Raji (cell line): ENCODE data around the gene DNAJC5.

Experiments
- POLR2A ChIP-seq: IDR thresholded peaks from 2 replicates; pipeline ENCODE4 v1.6.1; 2011; ENCODE audit warnings: low read depth, low read length, control low read depth; ENCODE audit not compliant: insufficient read depth

DNAJC5 gene

DNA sequence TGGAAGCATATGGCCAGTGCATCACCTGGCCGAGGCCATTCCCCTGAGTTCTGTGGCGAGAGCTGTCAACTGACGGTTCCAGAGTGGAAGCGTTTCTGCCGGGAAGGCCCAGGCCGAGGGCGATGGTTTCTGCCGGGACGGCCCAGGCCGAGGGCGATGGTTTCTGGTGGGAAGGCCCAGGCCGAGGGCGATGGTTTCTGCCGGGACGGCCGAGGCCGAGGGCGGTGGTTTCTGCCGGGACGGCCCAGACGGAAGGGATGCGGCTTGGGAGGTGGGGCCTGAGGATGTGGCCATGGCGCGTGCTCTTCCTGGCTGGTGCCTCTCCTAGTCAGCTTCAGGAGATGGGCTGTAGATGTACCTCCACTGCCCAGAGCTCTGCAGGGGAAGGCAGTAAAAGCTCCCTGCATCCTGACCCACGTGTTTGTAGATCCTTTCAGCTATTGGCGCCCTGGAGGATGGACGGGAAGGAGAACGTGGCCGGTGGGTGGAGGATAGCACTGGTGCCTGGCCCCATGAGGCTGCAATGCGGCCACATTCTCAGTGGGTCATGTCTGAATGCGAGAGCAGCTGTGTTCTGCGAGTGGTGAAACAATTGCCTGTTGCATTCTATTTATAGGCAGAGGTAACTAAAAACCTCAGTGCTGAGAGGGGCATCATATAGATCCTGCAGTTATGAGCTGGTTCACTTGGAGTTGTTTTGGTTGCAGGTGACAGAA, 17.0 kb upstream of the DNAJC5 start:
- no peak for TF ChIP-seq POLR2A

DNA sequence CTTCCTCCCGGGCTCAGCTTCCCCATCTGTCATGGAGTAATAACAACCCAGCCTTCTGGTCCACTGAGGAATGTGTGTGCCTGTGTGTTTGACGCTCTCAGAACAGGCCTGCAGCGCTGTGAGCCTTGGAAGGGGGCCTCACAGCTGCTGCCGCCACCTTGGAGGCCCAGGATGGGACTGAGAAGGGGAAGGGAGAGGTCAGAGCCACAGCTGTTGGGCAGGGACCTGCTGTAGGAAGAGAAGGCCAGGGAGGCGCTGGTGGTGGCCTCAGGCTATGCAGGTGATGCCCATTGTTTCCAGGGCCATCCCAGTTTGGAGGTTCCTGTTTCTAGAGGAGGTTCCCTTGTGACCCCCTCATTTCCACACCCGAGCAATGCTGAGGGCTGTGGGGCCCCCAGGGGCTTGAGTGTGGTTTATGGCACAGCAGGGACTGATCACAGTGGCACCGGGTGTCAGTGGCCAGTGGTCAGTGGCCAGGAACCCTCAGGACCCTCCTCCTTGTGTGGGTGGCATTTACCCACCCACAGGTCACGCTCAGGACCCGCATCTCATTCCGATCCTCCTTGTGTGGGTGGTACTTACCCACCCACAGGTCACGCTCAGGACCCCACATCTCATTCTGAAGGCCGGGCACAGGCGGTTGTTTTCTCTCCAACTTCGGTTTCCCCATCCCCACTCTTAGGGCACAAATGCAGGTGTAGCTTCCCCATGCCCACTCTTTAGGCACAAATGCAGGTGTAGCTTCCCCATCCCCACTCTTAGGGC, 15.8 kb upstream of the DNAJC5 start:
- no peak for TF ChIP-seq POLR2A

- TF ChIP-seq POLR2A = no peak
Observed at GRCh38 chr20:63881451-63882226, 13.3 kb upstream of the DNAJC5 start.

- no peak for TF ChIP-seq POLR2A
Observed at GRCh38 chr20:63882257-63883200, 12.4 kb upstream of the DNAJC5 start.

- TF ChIP-seq POLR2A = no peak
Observed at GRCh38 chr20:63883201-63883593, 11.7 kb upstream of the DNAJC5 start.

DNA sequence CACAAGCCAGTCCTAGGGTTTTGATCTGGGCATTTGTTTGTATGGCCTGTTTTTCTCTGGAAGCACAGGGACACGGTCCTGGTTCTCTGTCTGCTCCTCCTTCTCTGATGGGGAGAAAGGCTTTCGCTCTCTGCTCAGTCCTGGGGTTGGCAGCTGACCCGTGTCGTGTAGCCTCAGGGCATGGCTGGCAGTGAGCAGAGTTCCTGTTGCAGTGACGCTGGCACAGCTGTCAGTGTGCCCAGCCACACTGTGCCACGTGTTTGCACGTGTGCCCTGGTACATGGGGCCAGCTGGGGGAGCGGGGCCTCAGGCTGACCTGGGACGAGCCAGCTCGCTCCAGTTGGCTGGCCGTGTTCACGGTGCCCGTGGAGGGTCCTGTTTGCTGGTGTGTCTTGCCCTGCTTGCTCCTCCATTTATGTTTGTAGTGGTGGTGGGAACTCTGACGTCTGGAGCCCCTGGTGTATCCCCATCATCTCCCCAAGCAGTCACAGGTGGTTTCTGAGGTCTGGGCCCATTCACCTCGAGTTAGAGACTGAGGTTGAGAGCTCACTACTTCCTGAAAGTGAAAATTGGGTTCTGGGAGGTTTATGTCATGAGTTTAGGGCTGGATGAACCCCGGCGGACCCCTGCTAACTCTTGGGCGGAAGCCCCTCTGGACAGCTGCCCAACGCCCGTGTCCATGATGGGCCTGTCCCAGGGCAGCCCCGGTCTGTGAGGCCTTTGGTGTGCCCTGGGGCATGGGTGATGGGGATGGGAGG, 10.2 kb upstream of the DNAJC5 start:
- TF ChIP-seq POLR2A = no peak

DNA sequence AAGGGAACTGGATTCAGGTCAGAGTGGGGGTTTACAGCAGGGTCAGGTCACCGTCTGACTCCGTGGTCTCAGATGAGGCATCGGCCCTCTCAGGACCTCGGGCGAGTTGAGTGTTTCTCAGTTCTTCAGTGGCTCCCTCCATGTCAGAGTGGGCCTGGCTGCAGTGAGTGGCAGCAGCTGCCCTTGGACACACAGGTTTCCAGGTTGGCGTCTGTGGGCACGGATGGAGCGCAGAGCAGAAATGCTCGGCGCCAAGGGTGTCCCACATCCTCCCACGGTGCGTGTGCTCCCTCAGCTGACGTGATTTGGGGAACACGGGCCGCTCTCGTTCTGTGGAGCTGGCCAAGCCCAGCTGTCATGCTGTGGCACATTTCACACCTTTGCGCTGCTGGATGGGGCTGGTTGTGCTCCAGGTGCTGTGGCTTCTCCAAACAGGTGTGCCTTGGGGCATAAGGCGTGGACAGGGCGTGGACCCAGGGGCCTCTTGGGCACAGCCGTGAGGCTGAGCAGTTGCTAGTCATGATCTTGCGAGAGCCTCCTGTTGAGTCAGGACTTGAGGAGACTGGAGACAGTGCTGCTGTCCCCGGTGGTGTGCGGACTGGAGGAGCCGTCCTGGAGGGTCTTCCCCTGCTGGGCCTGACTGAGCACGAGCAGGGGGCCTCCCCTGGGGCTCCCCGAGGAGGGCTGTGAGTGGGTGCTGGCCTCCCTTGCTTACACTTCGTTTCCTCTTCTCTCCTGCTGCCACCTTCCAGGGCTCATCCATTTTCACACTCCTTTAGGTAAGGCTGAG, 9.5 kb upstream of the DNAJC5 start:
- no peak for TF ChIP-seq POLR2A

DNA sequence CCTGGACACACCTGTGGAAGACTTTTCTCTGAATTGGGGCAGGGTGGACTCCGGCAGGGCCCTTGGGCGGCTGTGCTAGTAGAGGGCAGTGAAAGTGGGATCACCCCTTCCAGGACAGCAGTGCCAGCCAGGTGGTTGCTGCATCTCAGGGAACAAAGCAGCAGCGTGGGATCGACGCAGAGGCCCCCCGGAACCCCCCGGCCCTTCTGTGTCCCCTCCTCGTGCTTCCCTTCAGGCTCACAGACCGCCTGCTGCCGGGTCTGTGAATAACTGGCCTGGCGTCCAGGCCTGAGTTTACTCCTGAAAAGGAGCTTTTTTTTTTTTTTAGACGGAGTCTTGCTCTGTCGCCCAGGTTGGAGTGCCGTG, 8.9 kb upstream of the DNAJC5 start:
- no peak for TF ChIP-seq POLR2A

DNA sequence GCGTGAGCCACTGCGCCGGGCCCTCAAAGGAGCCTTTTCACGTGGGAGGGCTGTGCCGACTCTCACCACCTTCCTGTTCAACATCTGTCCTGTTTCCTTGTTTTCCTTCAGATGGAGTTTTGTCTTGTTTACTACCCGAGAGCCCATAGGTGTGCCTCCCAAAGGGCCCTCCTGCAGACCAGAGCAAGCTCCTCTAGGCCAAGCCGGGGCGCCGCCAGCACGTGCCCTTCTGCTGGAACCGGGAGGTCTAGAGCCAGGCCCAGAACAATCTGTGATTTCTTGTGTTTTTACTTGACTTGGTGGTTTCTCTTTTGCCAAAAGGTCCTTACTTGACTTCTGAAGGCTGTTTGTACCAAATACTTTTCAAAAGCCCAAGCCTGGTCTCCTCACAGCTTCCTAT, 8.0 kb upstream of the DNAJC5 start:
- no peak for TF ChIP-seq POLR2A

DNA sequence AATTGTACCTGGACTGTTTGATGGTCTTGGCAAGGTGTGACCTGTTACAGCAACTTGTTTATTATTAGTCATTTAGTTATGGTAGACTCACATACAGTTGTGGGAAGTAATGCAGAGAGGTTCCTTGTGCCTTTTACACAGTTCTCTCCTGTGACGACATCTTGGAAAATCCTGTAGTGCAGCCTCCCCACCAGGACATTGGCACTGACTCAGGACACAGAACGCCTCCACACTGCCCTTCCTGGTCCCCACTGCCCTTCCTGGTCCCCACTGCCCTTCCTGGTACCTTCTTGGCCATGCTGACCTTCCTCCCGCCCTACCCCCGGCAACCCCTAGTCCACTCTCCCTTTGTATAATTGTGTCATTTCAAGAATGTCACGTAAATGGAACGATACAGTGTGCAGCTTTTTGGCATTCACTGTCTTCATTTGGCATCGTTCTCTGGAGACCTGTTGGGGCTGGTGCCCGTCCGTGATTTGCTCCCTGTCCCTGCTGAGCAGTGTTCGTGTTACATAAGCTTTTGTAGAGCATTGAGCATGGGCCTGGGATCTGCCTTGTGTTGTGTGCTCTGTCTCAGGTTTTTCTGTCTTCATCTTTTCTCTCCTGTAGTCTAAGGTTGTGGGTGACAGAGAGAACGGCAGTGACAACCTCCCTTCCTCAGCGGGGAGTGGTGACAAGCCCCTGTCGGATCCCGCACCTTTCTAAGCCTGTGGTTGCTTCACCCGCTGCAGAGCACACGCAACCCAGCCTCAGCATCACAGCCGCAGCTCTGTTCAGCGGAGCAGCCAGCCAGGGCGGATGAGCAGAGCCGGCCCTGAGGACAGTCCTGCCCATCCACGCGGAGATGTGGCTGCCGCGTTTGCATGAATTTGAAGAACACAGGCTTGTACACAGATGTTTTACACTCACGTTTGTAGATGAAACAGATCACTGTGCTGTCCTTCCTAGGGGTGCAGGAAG, 5.4 kb upstream of the DNAJC5 start:
- no peak for TF ChIP-seq POLR2A

- no peak for TF ChIP-seq POLR2A
Observed at GRCh38 chr20:63890201-63890576, 4.7 kb upstream of the DNAJC5 start.

DNA sequence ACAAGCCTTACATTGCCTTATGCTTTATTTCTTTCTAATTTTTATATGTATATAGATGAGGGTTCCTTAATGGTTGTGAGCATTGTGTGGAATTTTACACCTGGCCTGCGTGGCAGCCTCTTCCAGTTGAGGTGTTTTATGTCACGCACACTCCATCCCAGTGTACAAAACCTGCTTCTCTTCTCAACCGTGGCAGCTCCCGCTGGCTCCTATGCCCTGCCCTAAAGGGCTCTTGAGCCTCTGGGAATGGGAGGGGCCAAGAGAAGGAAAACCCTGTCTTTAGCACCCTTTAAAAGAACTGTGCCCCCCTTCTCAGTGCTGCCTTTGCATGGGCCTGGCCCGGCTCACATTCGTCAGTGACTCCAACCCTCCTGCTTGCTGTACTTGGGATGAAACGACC, 4.3 kb upstream of the DNAJC5 start:
- no peak for TF ChIP-seq POLR2A
